Measurements from ENCODE around the gene CNTN3. TPM values are rescaled to one million over a fixed set of nuclear protein-coding genes. Genes with fewer than 3 reads are reported as not detected.

The CNTN3 gene
- total RNA-seq, 4 donors from 2014 or later = 0.38 TPM; not detected in 3

DNA sequence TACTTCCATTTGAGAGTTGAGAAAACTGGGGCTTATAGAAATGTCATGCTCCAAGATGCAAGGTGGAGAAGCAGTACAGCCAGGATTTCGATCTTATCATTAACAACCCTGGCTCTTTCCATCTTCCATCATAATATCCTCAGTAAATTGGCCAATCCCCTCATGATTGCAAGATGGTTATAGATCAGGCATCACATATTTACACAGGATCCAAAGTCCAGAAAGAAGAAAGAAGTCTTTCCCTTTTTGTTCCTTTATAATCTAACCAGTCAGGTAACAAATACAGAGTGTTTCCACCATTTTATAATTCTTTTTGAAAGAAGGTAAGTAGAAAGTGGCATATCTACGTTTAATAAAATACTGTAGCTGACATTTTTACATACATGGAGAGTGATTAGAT, 29.7 kb downstream of the CNTN3 start:
- no peaks in the 10 kb centered on the region for H3K36me3 ChIP-seq
- no peaks in the 10 kb centered on the region for H3K9me3 ChIP-seq
- TF ChIP-seq, protein P1, sequence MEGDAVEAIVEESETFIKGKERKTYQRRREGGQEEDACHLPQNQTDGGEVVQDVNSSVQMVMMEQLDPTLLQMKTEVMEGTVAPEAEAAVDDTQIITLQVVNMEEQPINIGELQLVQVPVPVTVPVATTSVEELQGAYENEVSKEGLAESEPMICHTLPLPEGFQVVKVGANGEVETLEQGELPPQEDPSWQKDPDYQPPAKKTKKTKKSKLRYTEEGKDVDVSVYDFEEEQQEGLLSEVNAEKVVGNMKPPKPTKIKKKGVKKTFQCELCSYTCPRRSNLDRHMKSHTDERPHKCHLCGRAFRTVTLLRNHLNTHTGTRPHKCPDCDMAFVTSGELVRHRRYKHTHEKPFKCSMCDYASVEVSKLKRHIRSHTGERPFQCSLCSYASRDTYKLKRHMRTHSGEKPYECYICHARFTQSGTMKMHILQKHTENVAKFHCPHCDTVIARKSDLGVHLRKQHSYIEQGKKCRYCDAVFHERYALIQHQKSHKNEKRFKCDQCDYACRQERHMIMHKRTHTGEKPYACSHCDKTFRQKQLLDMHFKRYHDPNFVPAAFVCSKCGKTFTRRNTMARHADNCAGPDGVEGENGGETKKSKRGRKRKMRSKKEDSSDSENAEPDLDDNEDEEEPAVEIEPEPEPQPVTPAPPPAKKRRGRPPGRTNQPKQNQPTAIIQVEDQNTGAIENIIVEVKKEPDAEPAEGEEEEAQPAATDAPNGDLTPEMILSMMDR (IDR thresholded peaks at IDR 0.05) = no peak
- no peak for TF ChIP-seq POLR2A (IDR thresholded peaks at IDR 0.05)
- intact Hi-C loops (cut with DNase I) = no loop called here
- H3K27me3 ChIP-seq = no peaks in the 10 kb centered on the region
- DNase-seq = no peak
- H3K27ac ChIP-seq = no peak overlapping the region
- WGBS, 2 donors = 62 to 74% methylated on average over 2 of the region's 2 CpGs
- H3K4me1 ChIP-seq = no peaks in the 10 kb centered on the region
- no peak overlapping the region for H3K4me3 ChIP-seq

DNA sequence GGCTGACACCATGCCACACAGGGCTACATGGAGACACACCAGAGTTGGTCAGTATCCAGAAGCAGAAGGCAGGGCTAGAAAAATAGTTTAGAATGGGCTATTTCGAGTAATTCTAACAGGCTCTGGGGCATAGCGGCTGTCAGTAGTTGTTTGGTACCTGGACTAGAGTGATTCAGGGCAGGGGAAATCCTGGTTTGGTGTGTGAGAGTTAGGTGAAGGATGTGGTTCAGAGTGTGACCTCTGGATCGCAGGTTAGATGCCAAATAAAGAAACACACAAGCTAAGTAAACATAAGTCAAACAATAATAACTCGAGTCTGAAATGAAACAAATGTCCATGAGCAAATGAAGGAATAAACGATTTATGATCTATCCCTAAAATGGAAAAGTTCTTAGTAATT, 31.5 kb downstream of the CNTN3 start:
- H3K4me1 ChIP-seq = no peaks in the 10 kb centered on the region
- H3K36me3 ChIP-seq = no peaks in the 10 kb centered on the region
- TF ChIP-seq, protein P1 (IDR thresholded peaks at IDR 0.05) = no peak
- TF ChIP-seq POLR2A (IDR thresholded peaks at IDR 0.05) = no peak
- no peak overlapping the region for H3K27ac ChIP-seq
- intact Hi-C loops (cut with DNase I) = no loop called here
- no peaks in the 10 kb centered on the region for H3K9me3 ChIP-seq
- WGBS, 2 donors = 54% methylated on average over 5 of the region's 5 CpGs
- no peak for DNase-seq
- no peaks in the 10 kb centered on the region for H3K27me3 ChIP-seq
- H3K4me3 ChIP-seq = no peak overlapping the region

DNA sequence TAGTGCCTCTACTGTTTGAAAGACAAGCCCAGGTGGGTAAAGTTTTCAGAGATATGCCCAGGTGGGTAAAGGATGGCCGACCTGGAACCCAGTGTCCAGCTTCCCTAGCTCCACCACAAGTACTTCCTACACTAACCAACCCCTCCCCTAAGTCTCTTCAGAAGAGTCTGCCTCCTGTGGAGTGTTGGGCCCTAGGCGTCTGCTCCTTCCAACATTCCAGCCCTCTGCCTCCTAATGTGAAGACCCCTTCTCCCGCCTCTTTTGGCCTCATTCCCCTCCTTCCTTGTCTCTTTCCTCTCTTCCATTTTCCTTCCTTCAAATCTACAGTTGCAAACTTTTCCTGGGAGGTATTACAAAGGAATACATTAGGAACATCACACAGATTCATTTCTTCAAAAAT, 38.6 kb downstream of the CNTN3 start:
- H3K27me3 ChIP-seq = no peaks in the 10 kb centered on the region
- DNase-seq = no peak

DNA sequence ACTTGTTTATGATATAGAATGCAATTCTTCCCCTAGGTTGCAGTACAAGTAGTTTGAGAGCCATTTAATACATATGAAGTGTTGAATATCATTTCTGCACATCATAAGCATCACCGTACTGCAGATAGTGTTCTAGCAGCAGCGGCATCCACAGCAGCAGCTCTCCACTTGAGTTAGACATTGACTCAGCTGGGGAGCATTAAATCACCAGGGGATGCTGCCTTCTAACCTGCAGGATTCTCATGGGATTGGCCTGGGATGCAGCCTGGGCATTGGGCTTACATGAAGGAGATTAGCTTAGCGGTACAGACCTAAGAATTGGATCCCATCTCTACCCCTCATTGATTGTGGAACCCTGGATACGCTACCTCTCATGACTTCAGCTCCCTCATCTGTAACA, 43.3 kb downstream of the CNTN3 start:
- Histone ChIP-seq H3K4me3 (no peak overlapping the region), H3K9me3 (no peaks in the 10 kb centered on the region), H3K4me1 (no peaks in the 10 kb centered on the region), H3K36me3 (no peaks in the 10 kb centered on the region), H3K27ac (no peak overlapping the region), H3K27me3 (no peaks in the 10 kb centered on the region)
- DNase-seq = no peak
- 81 to 92% methylated on average over 3 to 4 of the region's 4 CpGs for WGBS, 2 donors
- TF ChIP-seq, protein P1 (IDR thresholded peaks at IDR 0.05) = no peak
- no peak for TF ChIP-seq POLR2A (IDR thresholded peaks at IDR 0.05)
- intact Hi-C loops (cut with DNase I) = no loop called here

More for the DNA sequence above, 38.6 kb downstream of the CNTN3 start:
- WGBS, 2 donors = 43 to 62% methylated on average over 3 of the region's 3 CpGs
- Histone ChIP-seq H3K9me3 (no peaks in the 10 kb centered on the region), H3K4me3 (no peak overlapping the region), H3K4me1 (no peaks in the 10 kb centered on the region), H3K36me3 (no peaks in the 10 kb centered on the region), H3K27ac (no peak overlapping the region)
- no peak for TF ChIP-seq POLR2A (IDR thresholded peaks at IDR 0.05)
- TF ChIP-seq, protein P1 (IDR thresholded peaks at IDR 0.05) = no peak
- intact Hi-C loops (cut with DNase I) = no loop called here

All from esophagus squamous epithelium (tissue), 5 donors.